Suprapubic skin (tissue), 4 donors: ENCODE data around the gene CDH6. TPM values are rescaled to one million over a fixed set of nuclear protein-coding genes. Genes with fewer than 3 reads are reported as not detected.

ENCODE experiments used
- DNase-seq, 2 donors: peaks; one replicate each; pipeline ENCODE4 v3.0.0-alpha.2; 2019; ENCODE audit warnings: low spot score in 2 of 2
- H3K27ac ChIP-seq: fragments of 200-600 bp; sonication (generic); one replicate; pipeline ENCODE4 v1.5.1; 2019
- H3K27me3 ChIP-seq: fragments of 200-600 bp; sonication (generic); one replicate; pipeline ENCODE4 v1.5.1; 2019
- H3K36me3 ChIP-seq: fragments of 200-600 bp; sonication (generic); one replicate; pipeline ENCODE4 v1.5.1; 2019
- H3K4me1 ChIP-seq: fragments of 200-600 bp; sonication (generic); one replicate; pipeline ENCODE4 v1.5.1; 2019
- H3K4me3 ChIP-seq: fragments of 200-600 bp; sonication (generic); one replicate; pipeline ENCODE4 v1.5.1; 2019; ENCODE audit warnings: mild to moderate bottlenecking
- H3K9me3 ChIP-seq: fragments of 200-600 bp; sonication (generic); one replicate; pipeline ENCODE4 v1.5.1; 2019
- CTCF ChIP-seq, 2 donors: fragments of 200-600 bp in 1 of 2; fragments of 450-650 bp in 1 of 2; sonication (generic) in 1 of 2; IDR thresholded peaks; one replicate each; pipeline ENCODE4 v1.5.1; 2016 to 2019; ENCODE audit warnings: antibody characterized with exemption in 2 of 2, mild to moderate bottlenecking in 1 of 2, moderate library complexity in 1 of 2
- EP300 ChIP-seq: sonication (generic); formaldehyde crosslinking; IDR thresholded peaks from one replicate; pipeline ENCODE4 v1.6.1; 2017; ENCODE audit warnings: antibody characterized with exemption
- POLR2A ChIP-seq, 2 donors: fragments of 450-650 bp; IDR thresholded peaks; one replicate each; pipeline ENCODE4 v1.6.1; 2017; ENCODE audit warnings: antibody characterized with exemption in 2 of 2, mild to moderate bottlenecking in 2 of 2, moderate library complexity in 2 of 2
- POLR2AphosphoS5 ChIP-seq, 3 donors: sonication (generic); formaldehyde crosslinking; IDR thresholded peaks; one replicate each; pipeline ENCODE4 v1.6.1; 2017; ENCODE audit warnings: antibody characterized with exemption in 3 of 3
- WGBS: methylation state at CpG from one replicate; pipeline ENCODE4 v1.1.5; 2018; 5-methylcytosine and 5-hydroxymethylcytosine counted together
- total RNA-seq, 4 donors: library from RNA; depleted of rRNA; stranded (reverse); fragments of >200 nt; gene quantifications; one replicate each; pipeline ENCODE4 v1.1.0, GENCODE V29; 2016

Gene CDH6
- total RNA-seq, 4 donors from 2014 or later = 0.36 to 1.8 (median 0.75) TPM

DNA sequence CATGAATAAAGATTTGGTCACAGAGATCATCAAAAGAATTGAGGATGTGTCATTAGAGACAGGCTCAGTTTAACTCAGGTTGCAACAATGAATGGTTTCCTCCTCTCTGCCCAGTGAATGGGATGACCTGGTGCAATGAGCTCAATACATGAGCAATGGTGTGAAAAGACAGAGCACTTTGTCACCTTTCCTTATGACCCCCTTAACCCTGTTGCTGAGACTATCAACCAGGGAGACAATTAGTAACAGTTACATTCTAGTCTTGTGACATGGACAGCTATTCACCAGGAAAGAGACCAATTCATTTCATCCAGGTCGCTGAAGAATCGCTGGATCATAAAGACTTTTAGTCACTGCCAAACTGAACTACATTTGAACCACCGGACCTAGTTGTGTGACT, 19.9 kb upstream of the CDH6 start:
- no peak overlapping the region for H3K27ac ChIP-seq
- no peaks in the 10 kb centered on the region for H3K9me3 ChIP-seq
- WGBS = 93% methylated on average over 3 of the region's 3 CpGs
- no peaks in the 10 kb centered on the region for H3K4me1 ChIP-seq
- no peak for DNase-seq
- H3K36me3 ChIP-seq = no peaks in the 10 kb centered on the region
- no peaks in the 10 kb centered on the region for H3K27me3 ChIP-seq
- no peak overlapping the region for H3K4me3 ChIP-seq
- no peak for TF ChIP-seq POLR2AphosphoS5 (IDR thresholded peaks at IDR 0.05)
- no peak for TF ChIP-seq CTCF (IDR thresholded peaks at IDR 0.05)
- no peak for TF ChIP-seq EP300
- no peak for TF ChIP-seq POLR2A (IDR thresholded peaks at IDR 0.05)

DNA sequence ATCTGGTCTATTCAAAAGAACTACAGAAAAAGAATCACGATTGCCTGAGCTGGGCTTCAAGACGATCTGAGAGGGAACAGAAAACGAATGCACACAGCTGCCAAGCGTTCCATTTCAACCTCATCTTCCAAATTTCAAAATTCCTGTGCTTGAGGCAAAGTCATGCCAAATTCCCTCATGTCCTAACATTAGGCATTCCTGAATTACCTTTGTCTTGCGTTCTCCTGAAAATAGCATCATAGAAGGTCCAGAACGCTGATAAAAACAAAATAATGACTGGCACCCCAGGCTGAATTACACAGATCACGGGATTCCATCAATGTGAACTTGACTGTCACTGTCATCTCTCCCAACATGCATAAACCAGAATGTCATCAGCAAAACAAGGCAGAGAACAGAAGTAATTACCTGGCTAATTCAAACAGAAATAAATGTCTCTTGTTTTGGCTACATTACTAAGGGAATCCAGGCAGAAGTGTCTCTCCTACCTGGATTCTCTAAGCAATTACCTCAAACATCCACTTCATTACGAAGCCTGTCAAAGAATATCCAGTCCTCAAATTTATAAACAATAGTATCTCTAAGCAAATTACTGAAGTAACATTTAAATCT, 12.0 kb upstream of the CDH6 start:
- TF ChIP-seq POLR2AphosphoS5 (IDR thresholded peaks at IDR 0.05) (no peak), POLR2A (IDR thresholded peaks at IDR 0.05) (no peak), EP300 (no peak), CTCF (IDR thresholded peaks at IDR 0.05) (no peak)
- no peaks in the 10 kb centered on the region for H3K36me3 ChIP-seq
- DNase-seq = no peak
- H3K9me3 ChIP-seq = no peaks in the 10 kb centered on the region
- no peak overlapping the region for H3K4me3 ChIP-seq
- no peaks in the 10 kb centered on the region for H3K27me3 ChIP-seq
- WGBS = 72% methylated on average over 8 of the region's 8 CpGs
- no peaks in the 10 kb centered on the region for H3K4me1 ChIP-seq
- H3K27ac ChIP-seq = no peak overlapping the region

DNA sequence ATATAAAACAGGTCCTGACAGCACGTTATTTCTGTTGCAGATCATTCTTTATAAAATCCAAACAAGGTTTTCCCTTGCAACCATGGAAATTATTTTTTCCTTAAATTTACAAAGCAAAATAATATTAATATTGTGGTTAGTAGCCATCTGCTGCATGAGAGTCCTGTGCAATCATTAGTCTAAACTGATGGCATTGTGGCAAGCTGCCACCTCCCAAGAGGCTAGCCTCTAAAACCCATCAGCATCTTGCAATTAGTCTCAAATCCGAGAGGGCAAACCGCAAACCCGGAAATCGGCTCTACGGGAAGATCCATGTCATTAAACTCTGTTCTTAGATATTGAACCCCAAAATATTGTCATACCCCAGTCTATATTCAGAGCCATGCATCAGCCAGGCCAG, 11.3 kb upstream of the CDH6 start:
- TF ChIP-seq EP300 = no peak
- TF ChIP-seq CTCF (IDR thresholded peaks at IDR 0.05) = no peak
- no peak for TF ChIP-seq POLR2A (IDR thresholded peaks at IDR 0.05)
- TF ChIP-seq POLR2AphosphoS5 (IDR thresholded peaks at IDR 0.05) = no peak
- Histone ChIP-seq H3K9me3 (no peaks in the 10 kb centered on the region), H3K4me3 (no peak overlapping the region), H3K27ac (no peak overlapping the region), H3K4me1 (no peaks in the 10 kb centered on the region), H3K36me3 (no peaks in the 10 kb centered on the region), H3K27me3 (no peaks in the 10 kb centered on the region)
- no peak for DNase-seq
- WGBS = 97% methylated on average over 6 of the region's 6 CpGs

GRCh38 chr5:31185951-31186350, 7.5 kb upstream of the CDH6 start:
- H3K27me3 ChIP-seq = peaks cover 2% of the 10 kb centered on the region
- no peak overlapping the region for H3K27ac ChIP-seq
- H3K4me1 ChIP-seq = no peaks in the 10 kb centered on the region
- 73% methylated on average over 7 of the region's 7 CpGs for WGBS
- no peak overlapping the region for H3K4me3 ChIP-seq
- no peaks in the 10 kb centered on the region for H3K36me3 ChIP-seq
- TF ChIP-seq CTCF (IDR thresholded peaks at IDR 0.05) (no peak), POLR2AphosphoS5 (IDR thresholded peaks at IDR 0.05) (no peak), POLR2A (IDR thresholded peaks at IDR 0.05) (no peak), EP300 (no peak)
- H3K9me3 ChIP-seq = no peaks in the 10 kb centered on the region
- DNase-seq = no peak

GRCh38 chr5:31186672-31187267, 6.7 kb upstream of the CDH6 start:
- H3K4me1 ChIP-seq = no peaks in the 10 kb centered on the region
- H3K4me3 ChIP-seq = no peak overlapping the region
- no peaks in the 10 kb centered on the region for H3K9me3 ChIP-seq
- no peaks in the 10 kb centered on the region for H3K36me3 ChIP-seq
- TF ChIP-seq POLR2A (IDR thresholded peaks at IDR 0.05) (no peak), CTCF (IDR thresholded peaks at IDR 0.05) (peak in 1 of 2 donors; percentile 58)
- DNase-seq = no peak
- H3K27ac ChIP-seq = no peak overlapping the region
- WGBS = 22% methylated on average over 5 of the region's 5 CpGs
- peaks cover 7% of the 10 kb centered on the region for H3K27me3 ChIP-seq
